HCT116 (cell line): ENCODE results near the gene SLC38A3. TPM values are rescaled to one million over a fixed set of nuclear protein-coding genes. Genes with fewer than 3 reads are reported as not detected.

ENCODE experiments used
- ATAC-seq: fragments of 200-7000 bp; cut with Tn5 transposase; 2 replicates; pipeline ENCODE4 v1.9.1; 2020; ENCODE audit warnings: mild to moderate bottlenecking, moderate library complexity
- BruUV-seq: library from RNA; stranded (reverse); fragments of 400-500 nt; replicated peaks from 2 replicates; lab custom pipeline; 2021; lab: Mats Ljungman, UMichigan
- CTCF ChIA-PET: fragments of 300-600 bp; sonication (Branson Sonifier 250); formaldehyde crosslinking; loops from one replicate; lab custom pipeline; 2021; ENCODE audit warnings: antibody characterized with exemption; lab: Charles Lee
- POLR2A ChIA-PET: fragments of 300-600, 350-600 bp; sonication (Branson Sonifier 250); formaldehyde crosslinking; loops from one replicate; lab custom pipeline; 2021; ENCODE audit warnings: antibody characterized with exemption; lab: Charles Lee
- RAD21 ChIA-PET, 2 experiments: fragments of 300-600 bp; sonication (Branson Sonifier 250); formaldehyde crosslinking; loops; one replicate each; lab custom pipeline; 2023; ENCODE audit warnings: low total read pairs in 2 of 2; ENCODE audit not compliant: uncharacterized antibody in 2 of 2, unreplicated experiment in 2 of 2, low non-redundant PET in 1 of 2; lab: Charles Lee
- DNase-seq: peaks from one replicate; pipeline ENCODE4 v3.0.0-alpha.2; 2010; ENCODE audit warnings: low read depth, low spot score
- H2AFZ ChIP-seq: fragments of 200-600 bp; shearing (Covaris generic), sonication (generic); 2 replicates; pipeline ENCODE4 v1.6.1; 2017; ENCODE audit warnings: low read depth, mixed run types, mixed read lengths, antibody characterized with exemption, low read length; ENCODE audit not compliant: poor library complexity, severe bottlenecking
- H3K27ac ChIP-seq: 2 replicates; pipeline ENCODE4 v1.5.1; 2012; ENCODE audit warnings: low read depth, low read length
- H3K27me3 ChIP-seq: fragments of 200-600 bp; sonication (generic); 2 replicates; pipeline ENCODE4 v1.6.1; 2016; ENCODE audit warnings: mixed run types, low read length, mixed read lengths; ENCODE audit not compliant: insufficient read depth
- H3K36me3 ChIP-seq, 2 experiments: fragments of 200-500 bp in 1 of 2; fragments of 200-600 bp in 1 of 2; sonication (Bioruptor generic) in 1 of 2; sonication (generic) in 1 of 2; 2 replicates each; pipeline versions ENCODE4 v1.5.1 to v1.6.1; 2014 to 2016; ENCODE audit warnings: low read length in 2 of 2, inconsistent platforms in 1 of 2, mixed read lengths in 1 of 2, mixed run types in 1 of 2; ENCODE audit not compliant: insufficient read depth in 2 of 2, control insufficient read depth in 1 of 2
- H3K4me1 ChIP-seq, 2 experiments: fragments of 200-600 bp in 1 of 2; sonication (generic) in 1 of 2; 2 replicates each; pipeline versions ENCODE4 v1.5.1 to v1.6.1; 2012 to 2017; ENCODE audit warnings: low read length in 2 of 2, inconsistent platforms in 1 of 2, mild to moderate bottlenecking in 1 of 2, mixed read lengths in 1 of 2, mixed run types in 1 of 2, moderate library complexity in 1 of 2; ENCODE audit not compliant: insufficient read depth in 2 of 2, control insufficient read depth in 1 of 2
- H3K4me2 ChIP-seq: fragments of 200-600 bp; sonication (generic); 2 replicates; pipeline ENCODE4 v1.6.1; 2017; ENCODE audit warnings: mixed run types, low read length, mixed read lengths
- H3K4me3 ChIP-seq, 2 experiments: fragments of 200-600 bp in 1 of 2; sonication (generic) in 1 of 2; replicated peaks in 1 of 2; 2 replicates each; pipeline ENCODE4 v1.5.1; 2011 to 2016; ENCODE audit warnings: low read length in 2 of 2, control low read depth in 1 of 2, low read depth in 1 of 2, mild to moderate bottlenecking in 1 of 2, mixed read lengths in 1 of 2, mixed run types in 1 of 2
- H3K79me2 ChIP-seq: fragments of 200-600 bp; sonication (generic); 2 replicates; pipeline ENCODE4 v1.6.1; 2017; ENCODE audit warnings: mild to moderate bottlenecking, mixed run types, low read length, moderate library complexity, mixed read lengths; ENCODE audit not compliant: insufficient read depth
- H3K9ac ChIP-seq: fragments of 200-600 bp; sonication (generic); 2 replicates; pipeline ENCODE4 v1.6.1; 2016; ENCODE audit warnings: low read length, mixed read lengths
- H3K9me2 ChIP-seq: fragments of 200-600 bp; sonication (generic), shearing (Covaris generic); 2 replicates; pipeline ENCODE4 v1.6.1; 2017; ENCODE audit warnings: mixed run types, mild to moderate bottlenecking, moderate library complexity; ENCODE audit not compliant: insufficient read depth
- H3K9me3 ChIP-seq, 2 experiments: fragments of 200-500 bp in 1 of 2; fragments of 200-600 bp in 1 of 2; sonication (Bioruptor generic) in 1 of 2; sonication (generic) in 1 of 2; 2 replicates each; pipeline ENCODE4 v1.6.1; 2014 to 2017; ENCODE audit warnings: low read length in 2 of 2, mixed read lengths in 2 of 2, inconsistent platforms in 1 of 2, low read depth in 1 of 2, mild to moderate bottlenecking in 1 of 2, mixed run types in 1 of 2, moderate library complexity in 1 of 2; ENCODE audit not compliant: control insufficient read depth in 1 of 2, insufficient read depth in 1 of 2
- H4K20me1 ChIP-seq: fragments of 200-600 bp; sonication (generic), shearing (Covaris generic); 2 replicates; pipeline ENCODE4 v1.6.1; 2017; ENCODE audit warnings: mixed run types, mild to moderate bottlenecking, moderate library complexity; ENCODE audit not compliant: insufficient read depth
- CTCF ChIP-seq, 3 experiments: fragments of 200-600 bp in 1 of 3; sonication (generic) in 1 of 3; IDR thresholded peaks in 2 of 3; conservative IDR thresholded peaks in 1 of 3; 2 replicates each; pipeline ENCODE4 v1.5.1; 2012 to 2017; ENCODE audit warnings: low read depth in 2 of 3, low read length in 2 of 3, antibody characterized with exemption in 1 of 3, borderline replicate concordance in 1 of 3, control low read depth in 1 of 3, mild to moderate bottlenecking in 1 of 3, mixed read lengths in 1 of 3, mixed run types in 1 of 3, moderate library complexity in 1 of 3; ENCODE audit not compliant: insufficient read depth in 1 of 3
- EZH2 ChIP-seq: fragments of 200-600 bp; sonication (generic); IDR thresholded peaks from 2 replicates; pipeline ENCODE4 v1.6.1; 2017; ENCODE audit warnings: antibody characterized with exemption, mixed run types
- EZH2phosphoT487 ChIP-seq: fragments of 200-600 bp; IDR thresholded peaks from 2 replicates; pipeline ENCODE4 v1.6.1; 2018; ENCODE audit warnings: antibody characterized with exemption, borderline replicate concordance
- FOSL1 ChIP-seq: IDR thresholded peaks from 2 replicates; pipeline ENCODE4 v1.6.1; 2012; ENCODE audit warnings: low read depth
- JUND ChIP-seq: IDR thresholded peaks from 2 replicates; pipeline ENCODE4 v1.6.1; 2012
- POLR2AphosphoS5 ChIP-seq: IDR thresholded peaks from 2 replicates; pipeline ENCODE4 v1.6.1; 2011; ENCODE audit warnings: mild to moderate bottlenecking, low read depth, low read length, moderate library complexity
- RAD21 ChIP-seq: IDR thresholded peaks from 2 replicates; pipeline ENCODE4 v1.6.1; 2012; ENCODE audit warnings: low read depth, mild to moderate bottlenecking
- SRF ChIP-seq: IDR thresholded peaks from 2 replicates; pipeline ENCODE4 v1.6.1; 2012; ENCODE audit warnings: low read depth
- YY1 ChIP-seq: IDR thresholded peaks from 2 replicates; pipeline ENCODE4 v1.6.1; 2011; ENCODE audit warnings: low read length, low read depth, moderate library complexity, mild to moderate bottlenecking; ENCODE audit not compliant: insufficient replicate concordance; ENCODE audit errors: extremely low read depth
- ZFX ChIP-seq: fragments of 450-650 bp; IDR thresholded peaks from 2 replicates; pipeline ENCODE4 v1.6.1; 2017
- ZNF274 ChIP-seq: fragments of 200-500 bp; sonication (Bioruptor generic); IDR thresholded peaks from 2 replicates; pipeline ENCODE4 v1.6.1; 2014; ENCODE audit warnings: mild to moderate bottlenecking, low read depth, low read length, inconsistent platforms
- intact Hi-C: fragments of 100-400 bp; cut with micrococcal nuclease; formaldehyde crosslinking; loops from 2 replicates; pipeline ENCODE4 v1.10.0; 2022
- total RNA-seq: library from RNA; stranded (reverse); gene quantifications from one replicate; pipeline ENCODE4 v1.2.1, GENCODE V29; 2021; ENCODE audit not compliant: unreplicated experiment

The SLC38A3 gene
- total RNA-seq, 1 experiment from 2014 or later = 3.1 TPM

GRCh38 chr3:50207359-50208042 is 2.4 kb downstream of the SLC38A3 start:
- POLR2A ChIA-PET = no interaction called here
- intact Hi-C loops = no loop called here

More at GRCh38 chr3:50207359-50208042, 2.4 kb downstream of the SLC38A3 start:
- no peaks in the 10 kb centered on the region for H3K79me2 ChIP-seq
- no peak overlapping the region for H3K27ac ChIP-seq
- no peak for TF ChIP-seq CTCF (IDR thresholded peaks at IDR 0.05 in 2 of 3, conservative IDR thresholded peaks at IDR 0.05 in 1 of 3; ENCODE audit: borderline replicate concordance in 1 of 3, insufficient read depth in 1 of 3, low read depth in 2 of 3, low read length in 2 of 3)
- TF ChIP-seq EZH2 = no peak
- no peak for TF ChIP-seq ZFX
- no peak for TF ChIP-seq RAD21
- no peak for TF ChIP-seq FOSL1
- TF ChIP-seq EZH2phosphoT487 = no peak
- TF ChIP-seq ZNF274 = no peak
- TF ChIP-seq YY1 = no peak
- no peak for TF ChIP-seq JUND
- no peak for TF ChIP-seq SRF
- TF ChIP-seq POLR2AphosphoS5 = no peak
- no peak overlapping the region for H2AFZ ChIP-seq
- H4K20me1 ChIP-seq = no peaks in the 10 kb centered on the region
- H3K4me3 ChIP-seq = no peak overlapping the region
- ATAC-seq (no peak), DNase-seq (no peak)
- H3K9me2 ChIP-seq = no peaks in the 10 kb centered on the region
- CTCF ChIA-PET = interaction anchor here (3.0 kb wide), 1 partner anchor 13 kb away, joined by 10 read pairs; no protein-coding TSS in a partner anchor
- H3K27me3 ChIP-seq = no peaks in the 10 kb centered on the region
- no peak overlapping the region for H3K4me2 ChIP-seq
- no peak overlapping the region for H3K9ac ChIP-seq
- RAD21 ChIA-PET = no interaction called here
- no TSS peak for BruUV-seq
- H3K9me3 ChIP-seq = no peaks in the 10 kb centered on the region
- peaks cover 6 to 33% of the 10 kb centered on the region in 2 experiments; a peak in 3 of 4 replicates for H3K4me1 ChIP-seq
- H3K36me3 ChIP-seq = no peaks in the 10 kb centered on the region
